Thyroid gland (tissue), 4 donors: ENCODE results near the gene CCT3. TPM values are rescaled to one million over a fixed set of nuclear protein-coding genes. Genes with fewer than 3 reads are reported as not detected.
"Not testable (repeated sequence)": the region's sequence is repeated elsewhere in the genome, so short reads cannot be mapped to it uniquely, and the experiment has no call there.

ENCODE experiments used
- DNase-seq, 2 donors: peaks; one replicate each; pipeline ENCODE4 v3.0.0-alpha.2; 2019
- H3K27ac ChIP-seq, 3 donors: fragments of 200-600 bp; sonication (generic); 1 replicate in 2 of 3; 2 replicates in 1 of 3; pipeline ENCODE4 v1.5.1; 2016 to 2019; ENCODE audit warnings: mild to moderate bottlenecking in 1 of 3, moderate library complexity in 1 of 3
- H3K27me3 ChIP-seq: fragments of 200-600 bp; sonication (generic); one replicate; pipeline ENCODE4 v1.5.1; 2019
- H3K36me3 ChIP-seq, 2 donors: fragments of 200-600 bp; sonication (generic); one replicate each; pipeline ENCODE4 v1.5.1; 2016 to 2019
- H3K4me1 ChIP-seq, 2 donors: fragments of 200-600 bp; sonication (generic); one replicate each; pipeline ENCODE4 v1.5.1; 2017 to 2019
- H3K4me3 ChIP-seq, 3 donors: fragments of 200-600 bp; sonication (generic); replicated peaks in 1 of 3; 1 replicate in 2 of 3; 2 replicates in 1 of 3; pipeline ENCODE4 v1.5.1; 2016; ENCODE audit warnings: mild to moderate bottlenecking in 1 of 3
- H3K9me3 ChIP-seq: fragments of 200-600 bp; sonication (generic); one replicate; pipeline ENCODE4 v1.5.1; 2017
- CTCF ChIP-seq, 6 experiments: fragments of 200-600 bp in 3 of 6; fragments of 450-650 bp in 3 of 6; sonication (generic) in 3 of 6; IDR thresholded peaks; one replicate each; pipeline ENCODE4 v1.5.1; 2016 to 2019; ENCODE audit warnings: antibody characterized with exemption in 6 of 6, mild to moderate bottlenecking in 2 of 6, inconsistent platforms in 1 of 6, moderate library complexity in 1 of 6
- POLR2A ChIP-seq, 2 donors: fragments of 450-650 bp; IDR thresholded peaks; one replicate each; pipeline ENCODE4 v1.6.1; 2017; ENCODE audit warnings: antibody characterized with exemption in 2 of 2, mild to moderate bottlenecking in 2 of 2, moderate library complexity in 1 of 2
- WGBS, 2 donors: methylation state at CpG; one replicate each; pipeline ENCODE4 v1.1.5; 2017; 5-methylcytosine and 5-hydroxymethylcytosine counted together
- intact Hi-C: fragments of 100-400 bp; cut with DNase I; formaldehyde crosslinking; loops from one replicate; pipeline ENCODE4 v1.15.1; 2023
- total RNA-seq, 4 donors: library from RNA; depleted of rRNA; stranded (reverse); fragments of >200 nt; gene quantifications; one replicate each; pipeline ENCODE4 v1.2.3, GENCODE V29; 2016

CCT3 gene
- total RNA-seq, 4 donors from 2014 or later: 121 to 214 (median 170) TPM

- DNase-seq: no peak
- Histone ChIP-seq H3K9me3 (no peaks in the 10 kb centered on the region), H3K27me3 (no peaks in the 10 kb centered on the region), H3K4me3 (no peak overlapping the region), H3K4me1 (peaks cover 0 to 9% of the 10 kb centered on the region in 2 donors), H3K27ac (no peak overlapping the region), H3K36me3 (no peaks in the 10 kb centered on the region)
- WGBS, 2 donors: 73 to 78% methylated on average over 4 of the region's 4 CpGs
- intact Hi-C loops: no loop called here
- TF ChIP-seq CTCF (IDR thresholded peaks at IDR 0.05) (no peak), POLR2A (IDR thresholded peaks at IDR 0.05) (no peak)
Observed at GRCh38 chr1:156372876-156373275, 34.8 kb upstream of the CCT3 start.

GRCh38 chr1:156372265-156372586 is 34.1 kb upstream of the CCT3 start:
- H3K36me3 ChIP-seq: no peaks in the 10 kb centered on the region
- intact Hi-C loops: no loop called here

GRCh38 chr1:156371553-156372264 is 33.6 kb upstream of the CCT3 start:
- no peaks in the 10 kb centered on the region for H3K27me3 ChIP-seq
- 39 to 58% methylated on average over 7 of the region's 7 CpGs for WGBS, 2 donors

More at GRCh38 chr1:156372265-156372586, 34.1 kb upstream of the CCT3 start:
- Histone ChIP-seq H3K9me3 (no peaks in the 10 kb centered on the region), H3K27me3 (no peaks in the 10 kb centered on the region), H3K27ac (no peak overlapping the region), H3K4me3 (no peak overlapping the region), H3K4me1 (peaks cover 0 to 9% of the 10 kb centered on the region in 2 donors)
- TF ChIP-seq CTCF (IDR thresholded peaks at IDR 0.05) (no peak), POLR2A (IDR thresholded peaks at IDR 0.05) (no peak)
- DNase-seq: no peak

GRCh38 chr1:156369685-156370286 is 31.7 kb upstream of the CCT3 start:
- H3K27me3 ChIP-seq, H3K4me1 ChIP-seq, H3K9me3 ChIP-seq, DNase-seq, H3K27ac ChIP-seq, intact Hi-C loops, H3K36me3 ChIP-seq: not testable (repeated sequence)
- WGBS, 2 donors: 93 to 98% methylated on average over 10 of the region's 10 CpGs
- peak overlapping the region in 1 of 3 donors; percentile 35 for H3K4me3 ChIP-seq

More at GRCh38 chr1:156371553-156372264, 33.6 kb upstream of the CCT3 start:
- no peaks in the 10 kb centered on the region for H3K36me3 ChIP-seq
- TF ChIP-seq POLR2A (IDR thresholded peaks at IDR 0.05) (no peak), CTCF (IDR thresholded peaks at IDR 0.05) (no peak)
- no peaks in the 10 kb centered on the region for H3K9me3 ChIP-seq
- H3K27ac ChIP-seq: no peak overlapping the region
- H3K4me1 ChIP-seq: peaks cover 0 to 9% of the 10 kb centered on the region in 2 donors
- intact Hi-C loops: no loop called here
- no peak overlapping the region for H3K4me3 ChIP-seq
- peak; percentile 7 to 17 for DNase-seq

GRCh38 chr1:156368889-156369684 is 31.0 kb upstream of the CCT3 start, which contains the start of gene RHBG:
RHBG (plus strand) TSS chr1:156369211; CDS start chr1:156369250, 39 bp downstream.
- 9 to 21% methylated on average over 12 to 17 of the region's 48 CpGs for WGBS, 2 donors
- peak; percentile 77 to 79 for DNase-seq
- H3K9me3 ChIP-seq: no peaks in the 10 kb centered on the region
- intact Hi-C loops: no loop called here
- no peaks in the 10 kb centered on the region for H3K36me3 ChIP-seq
- H3K27me3 ChIP-seq: no peaks in the 10 kb centered on the region
- H3K27ac ChIP-seq: no peak within 1 kb of the TSS
- no peak for TF ChIP-seq CTCF (IDR thresholded peaks at IDR 0.05)
- peak in 1 of 2 donors; percentile 20 for TF ChIP-seq POLR2A (IDR thresholded peaks at IDR 0.05)
- H3K4me3 ChIP-seq: peak within 1 kb of the TSS in 1 of 3 donors; percentile 35
- peaks cover 0 to 9% of the 10 kb centered on the region in 2 donors for H3K4me1 ChIP-seq
